ENCODE data around the gene RIMBP2.

Gene RIMBP2

GRCh38 chr12:130367523-130367922 is 348.6 kb downstream of the RIMBP2 start:
- Mint-ChIP-seq H3K36me3 (no peaks in the 10 kb centered on the region), H3K4me1 (ENCODE audit: low read depth) (no peaks in the 10 kb centered on the region), H3K9me3 (ENCODE audit: low read depth) (no peaks in the 10 kb centered on the region), H3K4me3 (no peak overlapping the region), H3K27me3 (peaks cover 7% of the 10 kb centered on the region), H3K27ac (no peak overlapping the region)

GRCh38 chr12:130367003-130367402 is 349.1 kb downstream of the RIMBP2 start:
- Mint-ChIP-seq H3K4me1 (ENCODE audit: low read depth) (no peaks in the 10 kb centered on the region), H3K9me3 (ENCODE audit: low read depth) (no peaks in the 10 kb centered on the region), H3K36me3 (no peaks in the 10 kb centered on the region), H3K27me3 (peaks cover 10% of the 10 kb centered on the region), H3K27ac (no peak overlapping the region), H3K4me3 (no peak overlapping the region)

GRCh38 chr12:130366159-130366558 is 349.9 kb downstream of the RIMBP2 start:
- Mint-ChIP-seq H3K4me3 (no peak overlapping the region), H3K9me3 (ENCODE audit: low read depth) (no peaks in the 10 kb centered on the region), H3K4me1 (ENCODE audit: low read depth) (no peaks in the 10 kb centered on the region), H3K36me3 (no peaks in the 10 kb centered on the region), H3K27me3 (peaks cover 10% of the 10 kb centered on the region), H3K27ac (no peak overlapping the region)

GRCh38 chr12:130364578-130364977 is 351.5 kb downstream of the RIMBP2 start:
- Mint-ChIP-seq H3K27ac (no peak overlapping the region), H3K4me1 (ENCODE audit: low read depth) (no peaks in the 10 kb centered on the region), H3K36me3 (no peaks in the 10 kb centered on the region), H3K27me3 (peaks cover 11% of the 10 kb centered on the region), H3K4me3 (no peak overlapping the region), H3K9me3 (ENCODE audit: low read depth) (no peaks in the 10 kb centered on the region)

- no peak overlapping the region for H3K27ac Mint-ChIP-seq
- no peaks in the 10 kb centered on the region for H3K4me1 Mint-ChIP-seq (ENCODE audit: low read depth)
- H3K36me3 Mint-ChIP-seq, result no peaks in the 10 kb centered on the region
- peaks cover 18% of the 10 kb centered on the region for H3K27me3 Mint-ChIP-seq
- H3K9me3 Mint-ChIP-seq (ENCODE audit: low read depth), result no peaks in the 10 kb centered on the region
- H3K4me3 Mint-ChIP-seq, result no peak overlapping the region
These were observed 354.0 kb downstream of the RIMBP2 start for GRCh38 chr12:130362060-130362459.

- Mint-ChIP-seq H3K4me3 (no peak overlapping the region), H3K36me3 (no peaks in the 10 kb centered on the region), H3K4me1 (ENCODE audit: low read depth) (no peaks in the 10 kb centered on the region), H3K27me3 (peaks cover 13% of the 10 kb centered on the region), H3K27ac (no peak overlapping the region), H3K9me3 (ENCODE audit: low read depth) (no peaks in the 10 kb centered on the region)
These were observed 358.3 kb downstream of the RIMBP2 start for GRCh38 chr12:130357729-130358330.

GRCh38 chr12:130357241-130357640 is 358.9 kb downstream of the RIMBP2 start:
- no peaks in the 10 kb centered on the region for H3K4me1 Mint-ChIP-seq (ENCODE audit: low read depth)
- no peaks in the 10 kb centered on the region for H3K9me3 Mint-ChIP-seq (ENCODE audit: low read depth)
- H3K36me3 Mint-ChIP-seq, result no peaks in the 10 kb centered on the region
- H3K4me3 Mint-ChIP-seq, result no peak overlapping the region
- H3K27me3 Mint-ChIP-seq, result peaks cover 11% of the 10 kb centered on the region
- H3K27ac Mint-ChIP-seq, result no peak overlapping the region

GRCh38 chr12:130356222-130356621 is 359.9 kb downstream of the RIMBP2 start:
- H3K36me3 Mint-ChIP-seq, result no peaks in the 10 kb centered on the region
- no peak overlapping the region for H3K27ac Mint-ChIP-seq
- no peaks in the 10 kb centered on the region for H3K4me1 Mint-ChIP-seq (ENCODE audit: low read depth)
- no peak overlapping the region for H3K4me3 Mint-ChIP-seq
- peaks cover 9% of the 10 kb centered on the region for H3K27me3 Mint-ChIP-seq
- H3K9me3 Mint-ChIP-seq (ENCODE audit: low read depth), result no peaks in the 10 kb centered on the region

- Mint-ChIP-seq H3K27me3 (peaks cover 13% of the 10 kb centered on the region), H3K4me1 (ENCODE audit: low read depth) (no peaks in the 10 kb centered on the region), H3K4me3 (no peak overlapping the region), H3K27ac (no peak overlapping the region), H3K9me3 (ENCODE audit: low read depth) (no peaks in the 10 kb centered on the region), H3K36me3 (no peaks in the 10 kb centered on the region)
These were observed 361.7 kb downstream of the RIMBP2 start for GRCh38 chr12:130354407-130354806.

GRCh38 chr12:130353081-130353480 is 363.0 kb downstream of the RIMBP2 start:
- H3K27ac Mint-ChIP-seq, result no peak overlapping the region
- H3K9me3 Mint-ChIP-seq (ENCODE audit: low read depth), result no peaks in the 10 kb centered on the region
- no peaks in the 10 kb centered on the region for H3K4me1 Mint-ChIP-seq (ENCODE audit: low read depth)
- no peaks in the 10 kb centered on the region for H3K36me3 Mint-ChIP-seq
- no peak overlapping the region for H3K4me3 Mint-ChIP-seq
- peaks cover 12% of the 10 kb centered on the region for H3K27me3 Mint-ChIP-seq

- Mint-ChIP-seq H3K9me3 (ENCODE audit: low read depth) (no peaks in the 10 kb centered on the region), H3K27me3 (peaks cover 14% of the 10 kb centered on the region), H3K27ac (no peak overlapping the region), H3K4me3 (no peak overlapping the region), H3K36me3 (no peaks in the 10 kb centered on the region), H3K4me1 (ENCODE audit: low read depth) (no peaks in the 10 kb centered on the region)
These were observed 364.8 kb downstream of the RIMBP2 start for GRCh38 chr12:130351326-130351725.

- H3K36me3 Mint-ChIP-seq, result no peaks in the 10 kb centered on the region
- no peak overlapping the region for H3K4me3 Mint-ChIP-seq
- H3K4me1 Mint-ChIP-seq (ENCODE audit: low read depth), result no peaks in the 10 kb centered on the region
- peaks cover 14% of the 10 kb centered on the region for H3K27me3 Mint-ChIP-seq
- no peak overlapping the region for H3K27ac Mint-ChIP-seq
- H3K9me3 Mint-ChIP-seq (ENCODE audit: low read depth), result no peaks in the 10 kb centered on the region
These were observed 365.4 kb downstream of the RIMBP2 start for GRCh38 chr12:130350715-130351114.

- H3K27ac Mint-ChIP-seq, result no peak overlapping the region
- H3K4me3 Mint-ChIP-seq, result no peak overlapping the region
- H3K36me3 Mint-ChIP-seq, result no peaks in the 10 kb centered on the region
- peaks cover 18% of the 10 kb centered on the region for H3K27me3 Mint-ChIP-seq
- H3K9me3 Mint-ChIP-seq (ENCODE audit: low read depth), result no peaks in the 10 kb centered on the region
- H3K4me1 Mint-ChIP-seq (ENCODE audit: low read depth), result no peaks in the 10 kb centered on the region
These were observed 368.5 kb downstream of the RIMBP2 start for GRCh38 chr12:130347588-130347987.

All from activated naive CD8-positive, alpha-beta T cell (primary cell).